Hepatocyte (in vitro differentiated cells): ENCODE results near the gene IL15RA. TPM values are rescaled to one million over a fixed set of nuclear protein-coding genes. Genes with fewer than 3 reads are reported as not detected.

Experiments used
- DNase-seq: peaks from one replicate; pipeline ENCODE4 v3.0.0-alpha.2; 2016; ENCODE audit warnings: low spot score
- H2AFZ ChIP-seq: fragments of 200-600 bp; sonication (generic); 2 replicates; pipeline ENCODE4 v1.6.0; 2016; ENCODE audit warnings: antibody characterized with exemption, mild to moderate bottlenecking
- H3K27ac ChIP-seq: fragments of 200-600 bp; sonication (generic); 2 replicates; pipeline ENCODE4 v1.5.1; 2016; ENCODE audit warnings: mild to moderate bottlenecking
- H3K27me3 ChIP-seq: fragments of 200-600 bp; sonication (generic); 2 replicates; pipeline ENCODE4 v1.6.1; 2016
- H3K36me3 ChIP-seq: fragments of 200-600 bp; sonication (generic); replicated peaks from 2 replicates; pipeline ENCODE4 v1.5.1; 2016; ENCODE audit warnings: low read depth; ENCODE audit not compliant: insufficient read depth
- H3K4me1 ChIP-seq: fragments of 200-600 bp; sonication (generic); 2 replicates; pipeline ENCODE4 v1.5.1; 2016; ENCODE audit warnings: mild to moderate bottlenecking, moderate library complexity; ENCODE audit not compliant: insufficient read depth
- H3K4me2 ChIP-seq: fragments of 200-600 bp; sonication (generic); 2 replicates; pipeline ENCODE4 v1.6.0; 2016
- H3K4me3 ChIP-seq: fragments of 200-600 bp; sonication (generic); 2 replicates; pipeline ENCODE4 v1.5.1; 2016; ENCODE audit warnings: mild to moderate bottlenecking
- H3K79me2 ChIP-seq: fragments of 200-600 bp; sonication (generic); 2 replicates; pipeline ENCODE4 v1.6.0; 2017; ENCODE audit warnings: mild to moderate bottlenecking
- H3K9me2 ChIP-seq: fragments of 200-600 bp; sonication (generic); replicated peaks from 2 replicates; pipeline ENCODE4 v1.6.0; 2017; ENCODE audit warnings: mild to moderate bottlenecking; ENCODE audit not compliant: insufficient read depth
- H3K9me3 ChIP-seq: fragments of 200-600 bp; sonication (generic); 2 replicates; pipeline ENCODE4 v1.5.1; 2016; ENCODE audit warnings: low read depth, mild to moderate bottlenecking
- H4K20me1 ChIP-seq: fragments of 200-600 bp; sonication (generic); 2 replicates; pipeline ENCODE4 v1.6.0; 2016; ENCODE audit warnings: mild to moderate bottlenecking; ENCODE audit not compliant: insufficient read depth, poor library complexity, severe bottlenecking
- EZH2 ChIP-seq: fragments of 200-600 bp; sonication (generic); IDR thresholded peaks from 2 replicates; pipeline ENCODE4 v1.6.1; 2016; ENCODE audit warnings: antibody characterized with exemption, mild to moderate bottlenecking, borderline replicate concordance
- EZH2phosphoT487 ChIP-seq: fragments of 200-600 bp; sonication (generic); IDR thresholded peaks from one replicate; pipeline ENCODE4 v1.6.1; 2018; ENCODE audit warnings: antibody characterized with exemption, mild to moderate bottlenecking, low read depth, moderate library complexity; ENCODE audit not compliant: unreplicated experiment, severe bottlenecking
- whole genome bisulfite sequencing: methylation state at CpG from one replicate; pipeline ENCODE4 v1.1.6; 2016; ENCODE audit warnings: low lambda C conversion rate; ENCODE audit errors: missing lambda C conversion rate; 5-methylcytosine and 5-hydroxymethylcytosine counted together
- polyA plus RNA-seq: library from polyadenylated mRNA; unstranded; fragments of >200 nt; fragmentation: Nextera tagmentation; extraction: Ambion mirVana; gene quantifications from 2 replicates; pipeline ENCODE4 v1.2.1, GENCODE V29; 2016
- total RNA-seq: library from RNA; depleted of rRNA; stranded (reverse); fragments of >200 nt; gene quantifications from 2 replicates; pipeline ENCODE4 v1.2.3, GENCODE V29; 2014
- TF ChIP-seq, protein P1 (sequence below): fragments of 200-600 bp; sonication (generic); IDR thresholded peaks from 2 replicates; pipeline ENCODE4 v1.5.1; 2016; ENCODE audit warnings: antibody characterized with exemption, mild to moderate bottlenecking; ENCODE audit not compliant: poor library complexity

IL15RA gene
- total and polyA plus RNA-seq, 2 experiments from 2014 or later = 2.4 to 3.8 TPM

- Histone ChIP-seq H2AFZ (no peak overlapping the region), H3K4me3 (no peak overlapping the region), H3K4me1 (no peaks in the 10 kb centered on the region), H4K20me1 (no peaks in the 10 kb centered on the region), H3K27ac (no peak overlapping the region), H3K9me3 (no peaks in the 10 kb centered on the region), H3K4me2 (no peak overlapping the region), H3K79me2 (no peaks in the 10 kb centered on the region), H3K27me3 (no peaks in the 10 kb centered on the region), H3K9me2 (no peaks in the 10 kb centered on the region), H3K36me3 (no peaks in the 10 kb centered on the region)
- no peak for TF ChIP-seq EZH2phosphoT487
- no peak for TF ChIP-seq EZH2
- TF ChIP-seq, protein P1, sequence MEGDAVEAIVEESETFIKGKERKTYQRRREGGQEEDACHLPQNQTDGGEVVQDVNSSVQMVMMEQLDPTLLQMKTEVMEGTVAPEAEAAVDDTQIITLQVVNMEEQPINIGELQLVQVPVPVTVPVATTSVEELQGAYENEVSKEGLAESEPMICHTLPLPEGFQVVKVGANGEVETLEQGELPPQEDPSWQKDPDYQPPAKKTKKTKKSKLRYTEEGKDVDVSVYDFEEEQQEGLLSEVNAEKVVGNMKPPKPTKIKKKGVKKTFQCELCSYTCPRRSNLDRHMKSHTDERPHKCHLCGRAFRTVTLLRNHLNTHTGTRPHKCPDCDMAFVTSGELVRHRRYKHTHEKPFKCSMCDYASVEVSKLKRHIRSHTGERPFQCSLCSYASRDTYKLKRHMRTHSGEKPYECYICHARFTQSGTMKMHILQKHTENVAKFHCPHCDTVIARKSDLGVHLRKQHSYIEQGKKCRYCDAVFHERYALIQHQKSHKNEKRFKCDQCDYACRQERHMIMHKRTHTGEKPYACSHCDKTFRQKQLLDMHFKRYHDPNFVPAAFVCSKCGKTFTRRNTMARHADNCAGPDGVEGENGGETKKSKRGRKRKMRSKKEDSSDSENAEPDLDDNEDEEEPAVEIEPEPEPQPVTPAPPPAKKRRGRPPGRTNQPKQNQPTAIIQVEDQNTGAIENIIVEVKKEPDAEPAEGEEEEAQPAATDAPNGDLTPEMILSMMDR = no peak
- WGBS = 89% methylated on average over 2 of the region's 2 CpGs
- no peak for DNase-seq
Measured at GRCh38 chr10:5989756-5990155, 12.4 kb upstream of the IL15RA start.

DNA sequence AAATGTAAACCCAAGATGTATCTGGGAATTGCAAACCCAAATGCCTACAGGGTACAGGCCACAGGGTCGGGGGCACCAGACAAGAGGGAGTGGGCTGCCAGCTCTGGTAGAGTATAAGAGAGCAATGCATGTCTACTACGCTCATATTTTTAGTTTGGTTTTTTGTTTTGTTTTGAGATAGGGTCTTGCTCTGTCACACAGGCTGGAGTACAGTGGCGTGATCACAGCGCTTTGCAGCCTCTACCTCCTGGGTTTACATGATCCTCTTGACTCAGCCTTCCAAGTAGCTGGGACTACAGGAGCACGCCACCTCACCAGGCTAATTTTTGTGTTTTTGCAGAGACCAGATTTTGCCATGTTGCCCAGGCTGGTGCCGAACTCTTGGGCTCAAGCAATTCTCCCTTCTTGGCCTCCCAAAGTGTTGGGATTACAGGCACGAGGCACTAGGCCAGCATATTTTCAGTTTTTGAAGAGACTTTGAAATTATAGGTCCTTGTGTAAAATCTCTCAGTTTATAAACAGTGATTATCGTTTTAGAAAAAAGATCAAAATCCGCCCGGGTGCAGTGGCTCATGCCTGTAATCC is 11.1 kb upstream of the IL15RA start:
- 90% methylated on average over 10 of the region's 10 CpGs for WGBS
- no peak overlapping the region for H3K27ac ChIP-seq
- TF ChIP-seq EZH2 = no peak
- TF ChIP-seq, protein P1 = no peak
- TF ChIP-seq EZH2phosphoT487 = no peak

GRCh38 chr10:5987747-5988146 is 10.4 kb upstream of the IL15RA start:
- H3K36me3 ChIP-seq = no peaks in the 10 kb centered on the region

More for the DNA sequence above, 11.1 kb upstream of the IL15RA start:
- H2AFZ ChIP-seq = no peak overlapping the region
- no peaks in the 10 kb centered on the region for H3K9me2 ChIP-seq
- H3K4me2 ChIP-seq = no peak overlapping the region
- no peaks in the 10 kb centered on the region for H3K4me1 ChIP-seq
- no peak overlapping the region for H3K4me3 ChIP-seq
- no peaks in the 10 kb centered on the region for H3K9me3 ChIP-seq
- H3K36me3 ChIP-seq = no peaks in the 10 kb centered on the region
- DNase-seq = no peak
- H4K20me1 ChIP-seq = no peaks in the 10 kb centered on the region
- H3K27me3 ChIP-seq = no peaks in the 10 kb centered on the region
- H3K79me2 ChIP-seq = no peaks in the 10 kb centered on the region

More at GRCh38 chr10:5987747-5988146, 10.4 kb upstream of the IL15RA start:
- Histone ChIP-seq H4K20me1 (no peaks in the 10 kb centered on the region), H3K4me1 (no peaks in the 10 kb centered on the region), H3K27ac (no peak overlapping the region), H3K4me2 (no peak overlapping the region), H3K4me3 (no peak overlapping the region), H3K9me2 (no peaks in the 10 kb centered on the region), H3K27me3 (no peaks in the 10 kb centered on the region), H2AFZ (no peak overlapping the region), H3K9me3 (no peaks in the 10 kb centered on the region), H3K79me2 (no peaks in the 10 kb centered on the region)
- TF ChIP-seq, protein P1 = no peak
- TF ChIP-seq EZH2 = no peak
- TF ChIP-seq EZH2phosphoT487 = no peak
- WGBS = 84% methylated on average over 4 of the region's 4 CpGs
- DNase-seq = no peak
